Measurements from ENCODE around the gene EIF4EBP3.

- TF ChIP-seq POLR2A (IDR thresholded peaks at IDR 0.05; ENCODE audit: low read depth) (no peak), CTCF (IDR thresholded peaks at IDR 0.05) (no peak), EP300 (IDR thresholded peaks at IDR 0.05) (no peak)
Observed at GRCh38 chr5:140561753-140562523, 14.5 kb downstream of the EIF4EBP3 start.
